Keratinocyte (primary cell): ENCODE data around the gene KCND2. TPM values are rescaled to one million over a fixed set of nuclear protein-coding genes. Genes with fewer than 3 reads are reported as not detected.

ENCODE experiments used
- DNase-seq: peaks from one replicate; pipeline ENCODE4 v3.0.0-alpha.2; 2011; ENCODE audit warnings: low read depth, missing footprints, low spot score
- FAIRE-seq: peaks from 2 replicates; lab custom pipeline; 2011; peaks lifted over from hg19 to GRCh38; lab: Jason Lieb, UNC
- H2AFZ ChIP-seq: 2 replicates; pipeline ENCODE4 v1.6.0; 2012; ENCODE audit warnings: low read length, control low read depth, inconsistent platforms; ENCODE audit not compliant: control insufficient read depth
- H3K27ac ChIP-seq: 2 replicates; pipeline ENCODE4 v1.5.1; 2011; ENCODE audit warnings: low read length; ENCODE audit not compliant: control insufficient read depth, insufficient read depth
- H3K27me3 ChIP-seq: 3 replicates; pipeline ENCODE4 v1.6.0; 2011; ENCODE audit warnings: low read length; ENCODE audit not compliant: control insufficient read depth, insufficient read depth; ENCODE audit errors: extremely low read depth
- H3K36me3 ChIP-seq, 2 experiments: 2 replicates in 1 of 2; 3 replicates in 1 of 2; pipeline ENCODE4 v1.5.1; 2011; ENCODE audit warnings: low read length in 2 of 2, mild to moderate bottlenecking in 1 of 2; ENCODE audit not compliant: control insufficient read depth in 2 of 2, insufficient read depth in 2 of 2; ENCODE audit errors: extremely low read depth in 1 of 2
- H3K4me1 ChIP-seq: 3 replicates; pipeline ENCODE4 v1.5.1; 2011; ENCODE audit warnings: low read length; ENCODE audit not compliant: control insufficient read depth, insufficient read depth; ENCODE audit errors: extremely low read depth
- H3K4me2 ChIP-seq: 3 replicates; pipeline ENCODE4 v1.6.0; 2011; ENCODE audit warnings: low read depth, low read length; ENCODE audit not compliant: control insufficient read depth, insufficient read depth; ENCODE audit errors: extremely low read depth
- H3K4me3 ChIP-seq, 3 experiments: fragments of 200-600 bp in 1 of 3; sonication (generic) in 1 of 3; 2 replicates in 2 of 3; 3 replicates in 1 of 3; pipeline ENCODE4 v1.5.1; 2011 to 2016; ENCODE audit warnings: low read length in 3 of 3, mild to moderate bottlenecking in 3 of 3, control low read depth in 2 of 3, inconsistent platforms in 1 of 3, low read depth in 1 of 3, mixed read lengths in 1 of 3, mixed run types in 1 of 3, moderate library complexity in 1 of 3; ENCODE audit not compliant: control insufficient read depth in 2 of 3, insufficient read depth in 2 of 3; ENCODE audit errors: extremely low read depth in 1 of 3
- H3K79me2 ChIP-seq: 2 replicates; pipeline ENCODE4 v1.6.0; 2012; ENCODE audit warnings: low read length; ENCODE audit not compliant: control insufficient read depth, insufficient read depth
- H3K9ac ChIP-seq: 3 replicates; pipeline ENCODE4 v1.6.0; 2011; ENCODE audit warnings: low read length; ENCODE audit not compliant: control insufficient read depth, insufficient read depth; ENCODE audit errors: extremely low read depth
- H3K9me1 ChIP-seq: 3 replicates; pipeline ENCODE4 v1.6.0; 2011; ENCODE audit warnings: low read length; ENCODE audit not compliant: control insufficient read depth, insufficient read depth; ENCODE audit errors: extremely low read depth
- H3K9me3 ChIP-seq: 2 replicates; pipeline ENCODE4 v1.5.1; 2012; ENCODE audit warnings: low read depth, low read length; ENCODE audit not compliant: control insufficient read depth
- H4K20me1 ChIP-seq: 3 replicates; pipeline ENCODE4 v1.6.0; 2011; ENCODE audit warnings: low read length; ENCODE audit not compliant: control insufficient read depth, insufficient read depth; ENCODE audit errors: extremely low read depth
- CTCF ChIP-seq, 3 experiments: IDR thresholded peaks in 1 of 3; conservative IDR thresholded peaks in 1 of 3; optimal IDR thresholded peaks in 1 of 3; 2 replicates in 2 of 3; 3 replicates in 1 of 3; pipeline versions ENCODE3 to v1.5.1; 2011; ENCODE audit warnings: low read length in 3 of 3, mild to moderate bottlenecking in 3 of 3, moderate library complexity in 2 of 3, control low read depth in 1 of 3, inconsistent platforms in 1 of 3; ENCODE audit not compliant: insufficient read depth in 2 of 3; ENCODE audit errors: extremely low read depth in 1 of 3
- EZH2 ChIP-seq: IDR thresholded peaks from one replicate; pipeline ENCODE4 v1.6.1; 2012; ENCODE audit warnings: inconsistent platforms, mild to moderate bottlenecking, low read length, moderate library complexity
- dilution Hi-C: fragments of 300-500 bp; cut with MboI; formaldehyde crosslinking; loops from one replicate; pipeline ENCODE4 v1.7.0; 2020; ENCODE audit warnings: low sequenced_read_pairs; ENCODE audit not compliant: extremely low pct_ligation_motif_present
- polyA plus RNA-seq, 5 experiments: library from polyadenylated mRNA; depleted of rRNA in 3 of 5; stranded (reverse) in 3 of 5; stranded (forward) in 1 of 5; unstranded in 1 of 5; fragments of >200 nt; gene quantifications; 1 replicate in 1 of 5; 2 replicates in 3 of 5; 3 replicates in 1 of 5; pipeline versions ENCODE4 v1.2.1 to v1.2.3, GENCODE V29; 2011 to 2012; ENCODE audit warnings: missing spikeins in 2 of 5, low read depth in 1 of 5, low replicate concordance in 1 of 5

The KCND2 gene
- polyA plus RNA-seq, 1 donor (not counting 4 experiments of a cell fraction or from before 2014, with no cell fraction given): not detected

DNA sequence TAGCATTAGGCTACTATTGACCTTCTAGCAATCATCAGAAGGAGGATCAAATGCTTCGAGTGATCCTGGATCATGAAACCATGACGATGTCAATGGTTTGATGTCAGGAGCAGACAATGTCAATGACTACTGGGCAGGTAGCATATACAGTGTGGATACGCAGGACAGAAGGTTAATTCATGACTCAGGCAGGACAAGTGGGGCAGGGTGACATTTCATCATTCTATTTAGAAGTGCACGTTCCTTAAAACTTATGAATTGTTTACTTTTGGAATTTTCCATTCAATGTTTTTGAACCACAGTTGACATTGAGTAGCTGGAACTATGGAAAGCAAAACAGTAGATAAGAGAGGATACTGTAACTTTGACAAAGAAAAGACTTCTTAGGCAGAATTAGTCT lies 444.2 kb downstream of the KCND2 start:
- dilution Hi-C loops: no loop called here
- Histone ChIP-seq H3K9me1 (no peaks in the 10 kb centered on the region), H3K9ac (no peak overlapping the region), H3K79me2 (no peaks in the 10 kb centered on the region), H3K9me3 (no peaks in the 10 kb centered on the region), H3K4me1 (no peaks in the 10 kb centered on the region), H3K36me3 (no peaks in the 10 kb centered on the region), H3K27me3 (no peaks in the 10 kb centered on the region), H4K20me1 (no peaks in the 10 kb centered on the region), H3K4me2 (no peak overlapping the region), H2AFZ (no peak overlapping the region), H3K27ac (no peak overlapping the region), H3K4me3 (no peak overlapping the region)
- no peak for FAIRE-seq
- TF ChIP-seq CTCF (optimal IDR thresholded peaks at IDR 0.05 in 1 of 3, IDR thresholded peaks at IDR 0.05 in 1 of 3, conservative IDR thresholded peaks at IDR 0.05 in 1 of 3; ENCODE audit: extremely low read depth in 1 of 3, insufficient read depth in 2 of 3, low read length in 3 of 3) (no peak), EZH2 (no peak)
- no peak for DNase-seq

- Histone ChIP-seq H3K9me1 (no peaks in the 10 kb centered on the region), H3K4me3 (no peak overlapping the region), H3K4me2 (no peak overlapping the region), H3K79me2 (no peaks in the 10 kb centered on the region), H3K9me3 (no peaks in the 10 kb centered on the region), H3K9ac (no peak overlapping the region), H4K20me1 (no peaks in the 10 kb centered on the region), H3K36me3 (no peaks in the 10 kb centered on the region), H2AFZ (no peak overlapping the region), H3K27ac (no peak overlapping the region), H3K4me1 (no peaks in the 10 kb centered on the region), H3K27me3 (no peaks in the 10 kb centered on the region)
- FAIRE-seq (no peak), DNase-seq (no peak)
- dilution Hi-C loops: no loop called here
- no peak for TF ChIP-seq CTCF (optimal IDR thresholded peaks at IDR 0.05 in 1 of 3, IDR thresholded peaks at IDR 0.05 in 1 of 3, conservative IDR thresholded peaks at IDR 0.05 in 1 of 3; ENCODE audit: extremely low read depth in 1 of 3, insufficient read depth in 2 of 3, low read length in 3 of 3)
- no peak for TF ChIP-seq EZH2
Measured at GRCh38 chr7:120718361-120718760, 445.4 kb downstream of the KCND2 start.
